GM20000 (cell line): ENCODE measurements around the gene SPTB.

Source experiments
- DNase-seq: peaks from one replicate; pipeline ENCODE4 v3.0.0; 2012; ENCODE audit warnings: low spot score
- CTCF ChIP-seq: IDR thresholded peaks from 2 replicates; pipeline ENCODE4 v1.5.1; 2012; ENCODE audit warnings: mild to moderate bottlenecking, control low read depth; ENCODE audit errors: extremely low read depth, missing control alignments

SPTB gene

DNA sequence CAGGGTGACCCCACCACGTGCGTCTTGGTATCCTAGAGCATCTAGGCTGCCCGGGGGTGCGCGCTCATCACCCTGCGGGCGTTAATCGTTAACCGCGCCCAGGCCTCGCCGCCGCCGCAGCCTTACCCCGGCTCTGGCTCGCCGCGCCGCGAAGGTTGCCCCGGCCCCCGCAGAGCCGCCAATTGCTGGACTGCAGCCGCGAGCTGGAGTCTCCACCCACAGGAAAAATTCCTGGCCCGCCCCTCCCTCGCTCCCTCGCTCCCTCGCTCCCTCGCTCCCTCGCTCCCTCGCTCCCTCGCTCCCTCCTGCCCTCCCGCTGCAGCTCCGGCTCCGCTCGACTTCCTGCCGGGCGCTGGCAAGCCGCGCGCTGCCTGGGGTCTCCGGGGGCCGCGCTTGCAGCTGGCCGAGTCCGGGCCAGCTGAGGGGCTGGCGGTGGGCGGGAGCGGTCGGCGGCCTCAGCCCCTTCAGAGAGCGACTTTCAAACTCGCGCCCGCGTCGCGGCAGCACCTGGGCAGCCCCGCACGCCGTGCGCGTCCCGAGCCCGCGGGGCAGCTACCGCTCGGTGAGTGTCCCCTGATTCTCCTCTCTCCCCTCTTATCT, 175.5 kb downstream of the SPTB start, which contains the start of gene PLEKHG3:
PLEKHG3 (plus strand) TSS at position 282 of the 600 bp plus-strand sequence. CDS start 23,208 bp downstream, outside the sequence.
- peak; percentile 38 for DNase-seq
- no peak for TF ChIP-seq CTCF

DNA sequence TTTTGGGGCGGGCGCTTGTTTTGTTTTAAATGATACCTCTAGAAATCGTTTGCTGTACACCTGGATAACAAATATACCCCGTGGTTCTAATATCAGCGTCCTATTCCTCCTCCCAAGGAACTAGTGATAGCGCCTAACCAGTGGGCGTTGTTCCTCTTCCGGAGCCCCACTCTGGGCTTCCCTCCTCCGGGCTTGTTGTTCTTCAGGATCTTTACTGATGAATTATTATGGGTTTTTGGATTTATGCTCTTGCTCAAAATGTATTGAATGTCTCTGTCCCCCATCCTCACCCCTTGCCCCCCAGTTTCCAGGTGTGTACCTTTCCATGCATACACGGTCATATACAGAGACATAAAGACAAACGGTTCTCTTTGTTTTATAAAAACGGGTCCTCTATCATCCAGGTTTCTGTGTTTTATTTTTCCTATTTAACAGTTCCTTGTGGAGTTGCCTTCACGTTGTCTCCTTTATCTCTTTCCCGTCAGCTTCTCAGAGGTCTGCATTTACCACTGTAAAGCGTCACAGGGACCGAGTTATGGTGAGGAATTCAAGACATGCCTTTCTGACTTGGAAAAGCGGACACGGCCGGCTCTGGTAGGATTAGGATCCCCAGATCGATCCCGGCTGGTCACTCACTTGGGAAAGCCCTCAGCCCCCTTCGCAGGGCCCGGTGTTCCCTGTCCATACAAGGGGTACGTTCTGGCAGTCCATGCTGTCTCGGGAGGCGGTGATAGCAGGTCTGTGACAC, 176.1 kb downstream of the SPTB start:
- no peak for DNase-seq
- TF ChIP-seq CTCF, result no peak

DNA sequence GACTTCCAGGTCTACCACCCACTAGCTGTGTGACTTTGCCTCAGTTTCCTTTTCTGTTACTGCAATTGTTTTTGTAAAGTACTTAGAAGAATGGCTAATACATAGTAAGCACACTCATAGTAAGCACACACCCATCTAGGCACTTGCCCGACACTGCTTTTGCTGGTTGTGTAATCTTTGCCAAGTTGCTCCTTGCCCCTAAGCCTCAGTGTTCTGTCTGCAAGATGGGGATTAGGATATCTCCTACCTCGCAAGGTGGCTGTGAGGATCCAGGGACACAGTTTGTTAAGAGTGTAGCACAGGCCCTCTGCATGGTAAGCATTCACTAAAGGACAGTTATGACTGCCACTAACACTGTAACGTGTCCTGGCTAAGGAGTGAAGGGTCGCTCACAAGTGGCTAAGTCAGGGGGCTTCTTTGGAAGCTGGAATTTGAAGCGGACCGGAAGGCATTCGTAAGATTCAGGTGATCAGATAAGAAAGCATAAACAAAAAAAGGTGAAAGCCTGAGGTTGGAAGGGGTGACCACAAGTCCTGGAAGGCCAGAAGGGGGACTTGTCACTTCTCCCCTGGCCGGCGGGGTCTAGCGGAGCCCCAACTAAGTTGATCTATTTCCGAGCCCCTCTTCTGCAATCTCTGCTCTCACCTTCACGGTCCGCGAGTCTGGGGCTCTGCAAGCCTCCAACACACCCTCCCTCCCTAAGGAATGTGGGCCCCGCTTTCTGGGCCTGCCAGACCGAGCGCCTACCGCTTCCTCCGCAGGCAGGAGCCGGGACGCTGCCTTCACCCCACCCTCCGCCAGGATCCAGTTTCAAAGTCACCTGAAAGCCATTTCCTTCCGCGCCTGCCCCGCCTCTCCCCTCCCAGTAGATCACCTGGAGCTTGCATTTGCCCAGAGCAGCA, 177.0 kb downstream of the SPTB start:
- DNase-seq, result no peak
- no peak for TF ChIP-seq CTCF

DNA sequence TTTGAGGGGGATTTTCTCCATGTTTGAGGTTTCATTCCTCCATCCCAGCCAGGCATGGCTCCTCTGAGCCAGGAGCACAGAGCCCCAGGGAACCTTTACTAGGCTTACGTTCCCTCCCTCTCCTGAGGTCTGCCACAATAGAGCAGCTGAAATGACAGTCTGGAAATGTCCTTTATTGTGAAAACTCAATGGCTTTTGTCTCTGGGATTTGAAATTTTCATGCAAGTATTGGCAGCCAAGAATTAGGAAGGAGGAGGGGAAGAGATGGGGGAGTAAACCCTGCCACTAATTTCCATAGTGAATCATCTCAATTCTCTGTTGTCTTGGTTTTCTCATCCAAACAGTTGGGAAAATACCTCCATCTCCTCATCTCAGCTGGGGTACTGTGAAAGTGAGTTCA, 178.0 kb downstream of the SPTB start:
- no peak for TF ChIP-seq CTCF
- DNase-seq, result no peak

- TF ChIP-seq CTCF, result no peak
- no peak for DNase-seq
These were observed 178.8 kb downstream of the SPTB start for GRCh38 chr14:64700894-64701293.

DNA sequence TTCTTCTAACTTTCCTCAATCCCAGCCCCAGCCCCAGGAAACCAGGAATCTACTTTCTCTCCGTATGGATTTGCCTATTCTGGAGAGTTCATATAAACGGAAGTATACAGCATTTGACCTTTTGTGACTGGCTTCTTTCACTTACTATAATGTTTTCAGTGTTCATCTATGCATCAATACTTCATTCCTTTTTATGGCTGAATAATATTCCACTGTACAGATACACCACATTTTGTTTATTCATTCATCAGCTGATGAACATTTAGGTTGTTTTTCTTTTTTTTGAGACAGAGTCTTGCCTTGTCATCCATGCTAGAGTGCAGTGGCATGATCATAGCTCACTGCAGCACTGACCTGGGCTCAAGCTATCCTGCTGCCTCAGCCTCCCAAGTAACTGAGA, 179.4 kb downstream of the SPTB start:
- no peak for DNase-seq
- no peak for TF ChIP-seq CTCF

GRCh38 chr14:64698903-64699302, 180.8 kb downstream of the SPTB start:
- TF ChIP-seq CTCF, result no peak
- no peak for DNase-seq
